Stimulated activated CD4-positive, alpha-beta T cell treated with anti-CD3 and anti-CD28 coated beads, Interleukin-1b, Interleukin-23, amount 100 ng/mL, for 24 hours (primary cell): ENCODE measurements around the gene IKBKE.

Source experiments
- DNase-seq, 4 experiments: peaks; one replicate each; pipeline ENCODE4 v3.0.0-alpha.2; 2020; ENCODE audit warnings: low read depth in 4 of 4, low spot score in 1 of 4

IKBKE gene

DNA sequence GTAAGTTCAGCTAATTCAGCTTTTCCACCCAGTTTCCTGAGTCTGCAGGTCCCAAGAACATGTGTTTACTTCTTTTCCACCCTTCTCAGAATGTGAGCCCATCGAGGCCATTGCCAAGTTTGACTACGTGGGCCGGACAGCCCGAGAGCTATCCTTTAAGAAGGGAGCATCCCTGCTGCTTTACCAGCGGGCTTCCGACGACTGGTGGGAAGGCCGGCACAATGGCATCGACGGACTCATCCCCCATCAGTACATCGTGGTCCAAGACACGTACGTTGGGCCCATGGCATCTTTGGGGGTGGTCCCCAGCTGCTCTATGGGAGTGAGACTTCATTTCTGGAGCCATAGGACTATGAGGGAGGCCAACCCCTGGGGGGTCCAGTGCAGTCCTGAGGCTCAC lies 17.2 kb upstream of the IKBKE start:
- DNase-seq: no peak

DNA sequence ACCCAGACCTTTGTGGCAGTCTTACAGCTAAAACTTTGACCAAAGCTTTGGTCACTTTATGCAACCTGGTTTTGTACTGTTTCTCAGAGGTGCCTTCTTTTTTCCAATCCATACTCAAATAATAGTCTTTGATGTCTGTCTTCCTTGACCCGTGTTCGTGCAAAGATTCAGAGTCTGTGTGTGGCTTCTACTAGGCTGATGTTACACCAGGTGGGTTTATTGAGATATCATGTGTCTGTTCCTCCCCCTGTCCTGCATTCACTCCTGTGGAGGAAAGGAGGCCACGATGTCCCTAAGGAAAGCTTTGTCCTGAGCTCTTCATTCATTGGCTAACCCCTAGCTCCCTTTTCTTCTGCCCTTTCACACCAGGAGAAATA lies 15.0 kb upstream of the IKBKE start:
- no peak for DNase-seq

GRCh38 chr1:206455666-206456344 lies 14.5 kb upstream of the IKBKE start:
- no peak for DNase-seq

DNA sequence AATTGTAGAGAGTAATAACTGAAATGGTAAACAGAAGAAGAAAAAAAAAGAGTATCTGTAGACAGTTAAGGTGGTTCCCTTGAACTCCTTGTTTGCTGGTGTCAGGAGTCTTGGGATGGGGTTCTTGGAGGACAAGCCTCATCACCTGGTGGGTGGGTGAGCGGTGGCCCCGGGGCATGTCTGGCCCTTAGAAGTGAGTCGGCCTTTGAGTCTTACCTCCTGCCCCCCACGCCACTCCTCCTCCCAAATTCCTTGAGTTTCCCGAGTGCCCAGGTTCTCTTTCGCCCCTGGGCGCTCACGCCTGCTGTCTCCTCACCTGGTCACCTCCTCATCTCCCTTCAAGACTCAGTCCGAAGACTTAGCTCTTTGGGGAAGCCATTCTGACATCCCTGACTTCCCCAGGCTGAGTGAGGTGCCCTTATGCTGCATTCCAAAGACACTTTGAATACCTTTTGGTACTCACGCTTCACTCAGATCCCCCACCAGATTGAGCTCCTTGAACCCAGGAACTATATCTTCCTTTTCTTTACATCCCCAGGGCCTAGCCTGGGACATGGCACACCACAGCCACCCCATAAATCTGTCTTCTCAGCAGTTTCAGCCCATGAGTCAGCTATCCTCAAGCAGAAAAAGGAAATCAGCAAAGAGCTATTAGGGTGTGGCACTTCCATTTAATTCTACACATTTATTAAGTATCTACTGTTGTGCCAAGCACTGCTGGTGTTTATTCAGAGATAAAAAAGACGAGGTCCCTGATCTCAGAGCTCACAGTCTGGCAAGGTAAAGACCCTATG lies 13.5 kb upstream of the IKBKE start:
- DNase-seq: no peak

DNA sequence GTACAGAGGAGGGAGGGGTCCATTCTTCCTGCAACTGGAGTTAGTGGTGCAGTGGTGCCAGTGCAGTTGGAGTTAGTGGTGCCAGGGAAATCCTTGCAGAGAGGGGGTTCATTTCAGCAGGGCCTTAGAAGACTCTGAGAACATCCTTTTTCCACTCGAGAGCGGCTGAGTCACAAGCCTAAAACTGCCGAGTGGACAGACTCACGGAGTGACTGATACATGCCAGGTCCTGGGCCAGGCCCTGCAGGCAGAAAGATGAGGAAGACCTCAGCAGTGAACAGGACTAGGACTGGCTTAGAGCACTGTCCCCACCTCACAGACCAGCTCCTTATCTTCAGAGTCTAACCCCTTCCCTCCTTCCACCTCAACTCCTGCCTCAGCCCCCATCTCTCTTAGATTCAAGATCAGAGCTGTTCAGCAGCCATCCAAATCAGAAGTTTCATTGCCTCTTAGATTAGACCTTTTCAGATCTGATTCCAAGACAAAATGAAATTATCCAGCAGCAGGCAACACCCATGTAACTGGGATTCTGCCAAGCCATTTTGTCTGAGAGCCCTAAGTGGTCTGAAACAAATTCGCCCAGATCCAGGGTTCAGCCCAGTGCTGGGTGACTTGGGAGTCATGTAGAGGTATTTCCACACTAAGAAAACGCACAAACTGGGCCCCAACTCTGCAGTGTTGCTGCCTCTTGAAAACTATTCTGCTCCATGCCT lies 12.7 kb upstream of the IKBKE start:
- no peak for DNase-seq

GRCh38 chr1:206459703-206460102 lies 10.6 kb upstream of the IKBKE start:
- DNase-seq: no peak

DNA sequence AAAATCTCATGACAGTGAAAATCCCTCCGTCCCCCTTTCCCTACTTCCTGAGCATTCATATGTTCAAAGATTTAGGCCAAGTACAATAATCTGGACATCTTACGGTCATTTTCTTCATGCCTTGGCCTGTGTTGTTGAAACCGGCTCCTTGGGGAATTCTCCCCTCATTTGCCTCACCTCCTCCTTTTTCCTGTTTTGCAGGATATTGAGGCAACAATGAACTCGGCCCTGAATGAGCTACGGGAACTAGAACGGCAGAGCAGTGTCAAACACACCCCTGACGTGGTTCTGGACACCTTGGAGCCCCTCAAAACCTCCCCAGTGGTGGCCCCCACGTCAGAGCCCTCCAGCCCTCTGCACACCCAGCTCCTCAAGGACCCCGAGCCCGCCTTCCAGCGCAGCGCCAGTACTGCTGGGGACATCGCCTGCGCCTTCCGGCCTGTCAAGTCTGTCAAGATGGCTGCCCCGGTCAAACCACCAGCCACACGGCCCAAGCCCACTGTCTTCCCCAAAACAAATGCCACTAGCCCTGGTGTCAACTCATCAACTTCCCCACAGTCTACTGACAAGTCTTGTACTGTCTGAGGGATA lies 9.3 kb upstream of the IKBKE start:
- no peak for DNase-seq

DNA sequence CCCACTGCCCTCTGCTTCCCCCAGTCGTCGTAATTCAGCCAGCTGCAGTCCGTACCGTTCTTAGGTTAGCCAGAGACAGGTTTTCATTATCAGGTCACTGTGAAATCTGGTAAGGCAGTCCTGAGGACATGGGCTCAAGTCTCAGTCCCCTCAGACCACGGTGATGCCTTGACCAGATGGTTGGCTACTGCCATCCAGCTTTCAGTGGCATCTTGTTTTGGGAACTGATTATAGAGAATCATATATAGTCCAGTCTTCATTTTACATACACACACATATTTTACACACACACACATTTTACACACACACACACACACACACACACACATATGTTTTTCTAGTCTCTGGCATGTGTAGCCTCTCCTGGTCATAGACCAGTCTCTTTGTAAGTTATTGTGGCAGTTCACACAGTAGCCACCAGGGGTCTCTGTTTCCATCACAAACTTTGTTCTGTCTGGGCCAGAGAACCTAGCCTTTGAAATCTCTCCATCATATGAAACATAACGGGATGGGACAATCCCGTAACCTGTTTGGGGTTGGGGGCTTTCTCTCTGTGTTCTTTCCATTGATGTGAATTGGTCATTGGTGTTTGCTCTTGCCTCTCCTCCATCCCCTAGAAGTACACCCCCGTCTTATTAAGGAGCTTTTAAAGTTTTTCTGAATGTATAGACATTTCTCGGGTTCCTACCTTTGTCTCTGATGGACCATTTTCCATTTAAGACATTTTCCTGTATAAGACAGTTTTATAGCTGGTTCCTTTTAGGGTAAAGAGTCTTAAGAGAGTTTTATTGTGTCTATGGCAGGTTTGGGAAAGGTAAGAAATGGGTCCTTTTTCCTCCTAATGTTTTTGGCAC lies 8.4 kb upstream of the IKBKE start:
- peak; percentile 57 to 70 (median 61) for DNase-seq

- DNase-seq: no peak
Observed at GRCh38 chr1:206463137-206463536, 7.1 kb upstream of the IKBKE start.

DNA sequence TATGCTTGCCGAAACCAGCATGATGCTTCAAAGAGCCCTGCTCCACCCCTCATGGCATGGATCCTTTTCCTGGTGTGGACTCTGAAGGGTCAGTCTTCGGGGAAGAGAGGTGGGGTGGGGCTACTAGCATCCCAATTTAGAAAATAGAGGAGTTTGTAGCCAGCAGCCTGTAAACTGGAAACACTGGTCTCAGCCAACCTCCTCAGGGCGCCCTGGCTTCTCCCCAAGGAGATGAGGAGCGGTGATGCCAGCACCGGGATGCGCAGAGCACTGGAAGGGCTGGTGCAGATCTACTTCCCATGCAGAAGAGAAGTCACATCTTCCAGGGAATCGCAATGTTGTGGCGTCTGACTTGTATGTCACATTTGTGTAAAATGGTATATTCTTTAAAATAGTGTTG lies 6.4 kb upstream of the IKBKE start:
- DNase-seq: no peak

GRCh38 chr1:206464456-206464964 lies 5.8 kb upstream of the IKBKE start:
- no peak for DNase-seq

GRCh38 chr1:206465951-206466350 lies 4.3 kb upstream of the IKBKE start:
- no peak for DNase-seq

DNA sequence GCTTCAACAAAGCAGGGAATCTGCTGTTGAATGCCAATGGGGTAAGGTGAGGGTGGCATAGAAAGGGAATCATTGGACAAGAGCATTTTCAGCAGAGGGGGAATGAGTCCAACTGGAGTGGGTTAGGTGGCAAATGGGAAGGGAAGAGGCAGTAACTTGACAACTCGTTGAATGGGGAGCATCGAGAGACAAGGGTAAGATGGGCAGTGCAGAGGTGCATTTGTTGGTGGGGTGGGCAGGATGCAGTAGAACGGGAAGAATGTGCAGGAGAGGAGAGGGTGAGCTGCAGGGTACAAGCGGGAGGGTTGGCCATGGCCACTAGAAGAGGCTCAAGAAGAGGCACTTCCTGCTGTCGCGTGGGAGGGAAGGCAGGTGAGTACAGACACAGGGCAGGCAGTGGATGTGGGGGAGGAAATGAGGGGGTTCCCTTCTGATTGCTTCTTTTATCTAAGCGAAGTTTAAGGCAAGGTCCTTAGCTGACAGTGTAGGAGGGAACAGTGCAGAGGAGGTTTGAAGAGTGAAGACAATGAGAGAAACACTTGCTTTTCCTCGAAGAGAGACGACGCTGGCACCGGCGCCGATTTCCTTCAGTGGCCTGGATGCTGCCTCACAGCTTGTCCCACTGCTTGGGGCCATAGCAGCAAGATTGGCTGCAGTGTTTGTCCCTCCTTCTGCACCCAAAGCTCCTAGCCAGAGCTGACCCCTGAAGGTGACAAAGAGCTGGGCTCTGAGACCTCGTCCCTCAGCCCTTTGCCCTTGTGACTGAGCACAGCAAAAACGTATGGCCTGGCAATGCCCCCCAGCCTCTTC lies 3.2 kb upstream of the IKBKE start:
- DNase-seq: no peak

DNA sequence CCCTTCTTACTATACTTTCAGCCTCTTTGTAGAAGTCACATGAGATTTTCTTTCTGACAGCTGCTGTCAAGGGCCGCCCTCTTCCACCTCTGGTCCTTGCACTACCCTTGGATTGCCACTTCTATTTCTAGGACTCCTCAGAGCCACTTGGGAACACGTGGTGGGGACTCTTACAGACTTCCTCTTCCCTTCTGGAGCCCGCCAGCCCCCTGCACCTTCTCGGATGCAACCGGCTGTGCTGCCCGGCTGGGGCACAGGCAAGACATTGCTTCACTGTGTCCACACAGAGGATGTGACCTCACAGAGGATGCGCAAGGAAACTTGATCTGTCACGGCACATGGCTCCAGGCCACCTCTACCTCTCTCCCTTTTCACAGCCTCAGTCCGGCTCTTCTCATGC lies 2.4 kb upstream of the IKBKE start:
- DNase-seq: no peak

DNA sequence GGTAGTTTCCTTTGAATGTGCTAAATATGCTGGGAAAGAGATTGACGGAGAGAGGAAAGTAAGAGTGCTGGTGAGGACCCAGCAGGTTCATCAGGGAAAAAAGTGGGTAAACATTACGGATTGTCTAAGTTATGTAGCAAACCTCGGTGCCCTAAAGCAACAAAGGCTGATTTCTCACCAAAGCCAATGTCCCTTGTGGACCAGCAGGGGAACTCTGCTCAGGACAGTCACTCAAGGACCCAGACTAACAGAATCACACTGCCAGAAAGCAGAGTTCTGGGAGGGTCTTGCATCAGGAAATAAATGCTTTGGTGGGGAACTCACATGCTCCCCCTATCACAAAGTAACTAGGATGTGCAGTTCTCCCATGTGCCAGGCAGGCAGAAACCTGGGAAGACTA lies 1.7 kb upstream of the IKBKE start:
- no peak for DNase-seq

DNA sequence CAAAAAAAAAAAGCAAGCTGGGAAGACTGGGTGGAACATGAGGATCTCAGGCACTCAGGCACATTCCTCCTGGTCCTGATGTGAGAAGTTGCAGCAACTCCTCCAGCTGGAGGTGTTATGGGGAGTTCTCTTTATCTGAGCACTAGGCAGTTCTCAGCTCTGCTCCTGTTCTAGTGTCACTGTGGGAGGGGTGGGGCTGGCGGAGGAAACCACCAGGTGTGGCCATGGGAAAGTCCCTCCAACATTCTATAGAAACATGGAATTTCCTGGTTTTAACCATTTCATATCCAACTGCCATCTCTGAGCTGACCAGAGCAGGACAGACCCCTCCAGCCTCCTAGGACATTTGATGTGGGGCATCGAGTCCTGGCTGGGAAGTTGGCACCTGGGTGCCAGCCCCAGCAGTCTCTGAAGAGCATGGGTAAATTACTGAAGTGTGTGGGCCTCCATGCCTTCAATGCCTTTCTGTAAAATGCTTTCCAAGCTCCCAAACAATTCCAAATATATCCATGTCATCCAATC lies 804 bp upstream of the IKBKE start:
- DNase-seq: no peak

DNA sequence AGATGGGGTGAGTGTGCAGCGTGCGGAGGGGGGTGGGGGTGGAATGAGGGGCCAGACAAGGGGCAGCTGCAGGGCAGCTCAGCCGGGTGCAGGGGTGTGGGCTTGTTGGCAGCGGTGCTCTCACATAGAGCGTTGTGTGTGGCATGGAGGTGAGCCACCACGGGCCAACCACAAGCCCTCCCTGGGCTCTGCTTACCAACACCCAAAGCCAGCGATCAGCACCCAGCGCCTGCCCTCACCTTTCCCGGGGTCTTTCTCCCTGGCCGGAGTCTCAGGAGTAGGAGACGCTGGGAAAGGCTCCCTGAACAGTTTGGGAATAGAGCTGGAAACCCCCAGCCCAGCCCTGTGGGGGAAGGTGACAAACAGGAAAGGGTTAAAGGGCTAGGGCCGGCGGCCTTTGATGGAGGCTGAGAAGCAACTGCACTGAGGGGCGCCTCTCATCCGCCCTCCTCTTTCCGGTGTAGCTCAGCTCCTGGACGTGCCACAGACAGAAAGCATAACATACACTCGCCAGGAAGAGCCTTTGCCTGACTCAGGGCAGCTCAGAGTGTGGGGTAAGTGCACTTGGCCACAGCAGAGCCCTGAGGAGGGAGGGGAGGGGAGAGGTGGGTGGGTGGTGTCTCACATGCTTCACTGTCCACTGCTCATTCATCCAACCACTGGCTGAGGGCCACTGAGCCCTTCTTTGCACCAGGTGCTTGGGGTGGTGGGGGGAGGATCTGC lies 577 bp downstream of the IKBKE start:
- no peak for DNase-seq

DNA sequence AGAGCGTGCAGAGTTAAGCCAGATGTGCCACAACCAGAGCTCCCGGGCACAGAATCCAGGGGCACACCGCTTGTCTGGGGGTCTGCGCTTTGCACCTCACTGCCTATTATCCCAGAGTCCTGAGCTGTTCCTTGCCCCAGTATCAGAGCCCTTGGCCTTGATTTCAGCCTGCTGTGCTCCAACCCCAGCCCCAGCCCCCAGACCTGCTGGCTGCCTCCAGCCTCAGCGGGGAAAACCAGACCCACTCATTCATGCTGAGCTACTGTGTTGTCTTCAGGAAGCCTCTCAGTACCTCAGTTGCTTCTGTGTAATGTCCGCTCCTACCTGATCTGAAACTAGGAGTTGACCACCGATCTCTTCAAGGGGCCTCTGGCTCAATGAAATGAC lies 1.1 kb downstream of the IKBKE start:
- no peak for DNase-seq

DNA sequence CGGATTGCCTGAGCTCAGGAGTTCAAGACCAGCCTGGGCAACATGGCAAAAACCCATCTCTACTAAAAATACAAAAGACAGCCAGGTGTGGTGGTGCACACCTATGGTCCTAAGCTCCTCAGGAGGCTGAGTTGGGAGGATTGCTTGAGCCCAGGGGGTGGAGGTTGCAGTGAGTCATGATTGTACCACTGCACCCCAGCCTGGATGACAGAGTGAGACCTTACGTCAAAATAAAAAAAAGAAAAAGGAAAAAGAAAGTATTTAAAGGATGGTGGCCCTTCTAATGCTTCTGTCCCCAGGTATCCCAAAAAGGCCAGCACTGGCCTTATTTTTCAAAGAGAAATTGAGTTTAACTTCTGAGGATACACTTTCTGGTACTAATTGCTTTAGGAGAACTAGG lies 1.7 kb downstream of the IKBKE start:
- DNase-seq: no peak
